HFFc6 (cell line): ENCODE data around the gene THOC2. TPM values are rescaled to one million over a fixed set of nuclear protein-coding genes. Genes with fewer than 3 reads are reported as not detected.
"Not testable (repeated sequence)": the region's sequence is repeated elsewhere in the genome, so short reads cannot be mapped to it uniquely, and the experiment has no call there.

Source experiments
- DNase-seq: peaks from one replicate; pipeline ENCODE4 v3.0.0-alpha.2; 2018
- H3K27ac Mint-ChIP-seq: 2 replicates; pipeline ENCODE4 v1.8.0; 2020; ENCODE audit warnings: mild to moderate bottlenecking, mixed read lengths
- H3K27me3 Mint-ChIP-seq: 2 replicates; pipeline ENCODE4 v1.8.0; 2021; ENCODE audit warnings: mild to moderate bottlenecking, moderate library complexity, mixed read lengths; ENCODE audit not compliant: insufficient read depth
- H3K36me3 Mint-ChIP-seq: 2 replicates; pipeline ENCODE4 v1.8.0; 2021; ENCODE audit warnings: low read depth, mixed read lengths
- H3K4me1 Mint-ChIP-seq: 2 replicates; pipeline ENCODE4 v1.8.0; 2020; ENCODE audit warnings: low read depth, mixed read lengths
- H3K4me3 Mint-ChIP-seq: 2 replicates; pipeline ENCODE4 v1.8.0; 2020; ENCODE audit warnings: mild to moderate bottlenecking, moderate library complexity, mixed read lengths
- H3K9me3 Mint-ChIP-seq: 2 replicates; pipeline ENCODE4 v1.8.0; 2020; ENCODE audit warnings: mild to moderate bottlenecking, mixed read lengths
- CTCF ChIP-seq: fragments of 200-600 bp; sonication (generic); IDR thresholded peaks from 2 replicates; pipeline ENCODE4 v1.5.0; 2021; ENCODE audit warnings: antibody characterized with exemption, mild to moderate bottlenecking
- total RNA-seq, 6 experiments: library from RNA; stranded (reverse); fragmentation: NEBNext Ultra II Directional; extraction: Animal tissue kit (Norgen Biotek cat#: 25700); gene quantifications; 2 replicates in 1 of 6; 3 replicates in 5 of 6; pipeline ENCODE4 v1.2.3, GENCODE V29; 2021

The THOC2 gene
- total RNA-seq, 6 experiments from 2014 or later = 49.9 to 54.3 (median 52.9) TPM

- no peak for DNase-seq
- peaks cover 2% of the 10 kb centered on the region; the same call in 1 of the 2 replicates for H3K27me3 Mint-ChIP-seq
- peak overlapping the region; percentile 96 for H3K27ac Mint-ChIP-seq
- H3K9me3 Mint-ChIP-seq = no peaks in the 10 kb centered on the region
- H3K36me3 Mint-ChIP-seq = no peaks in the 10 kb centered on the region
- peak overlapping the region; percentile 98 for H3K4me3 Mint-ChIP-seq
- peaks cover 30% of the 10 kb centered on the region for H3K4me1 Mint-ChIP-seq
- TF ChIP-seq CTCF = no peak
These were observed 724 bp downstream of the THOC2 start for GRCh38 chrX:123731987-123732669.

- Mint-ChIP-seq H3K4me3 (peak overlapping the region; percentile 98), H3K27me3 (no peaks in the 10 kb centered on the region)
- no peak for DNase-seq
These were observed 1.4 kb downstream of the THOC2 start for GRCh38 chrX:123731258-123731986.

GRCh38 chrX:123728554-123728953, 4.3 kb downstream of the THOC2 start:
- Mint-ChIP-seq H3K9me3 (no peaks in the 10 kb centered on the region), H3K36me3 (no peaks in the 10 kb centered on the region), H3K4me3 (no peak overlapping the region), H3K27me3 (no peaks in the 10 kb centered on the region), H3K4me1 (peaks cover 18% of the 10 kb centered on the region), H3K27ac (no peak overlapping the region)
- no peak for DNase-seq
- no peak for TF ChIP-seq CTCF

More at GRCh38 chrX:123731258-123731986, 1.4 kb downstream of the THOC2 start:
- H3K36me3 Mint-ChIP-seq = no peaks in the 10 kb centered on the region
- peak overlapping the region; percentile 96 for H3K27ac Mint-ChIP-seq
- peaks cover 23% of the 10 kb centered on the region for H3K4me1 Mint-ChIP-seq
- no peak for TF ChIP-seq CTCF
- H3K9me3 Mint-ChIP-seq = no peaks in the 10 kb centered on the region

- Mint-ChIP-seq H3K27ac (no peak overlapping the region), H3K27me3 (no peaks in the 10 kb centered on the region), H3K4me3 (no peak overlapping the region), H3K4me1 (peaks cover 17% of the 10 kb centered on the region), H3K36me3 (no peaks in the 10 kb centered on the region), H3K9me3 (no peaks in the 10 kb centered on the region)
- no peak for TF ChIP-seq CTCF
- DNase-seq = no peak
These were observed 4.8 kb downstream of the THOC2 start for GRCh38 chrX:123728016-123728415.

- not testable (repeated sequence) for H3K4me3 Mint-ChIP-seq, H3K9me3 Mint-ChIP-seq, H3K27ac Mint-ChIP-seq, DNase-seq, H3K27me3 Mint-ChIP-seq, H3K36me3 Mint-ChIP-seq
- H3K4me1 Mint-ChIP-seq = peaks cover 12% of the 10 kb centered on the region; the same call in 1 of the 2 replicates
These were observed 10.7 kb downstream of the THOC2 start for GRCh38 chrX:123722193-123722592.

GRCh38 chrX:123720486-123720885, 12.4 kb downstream of the THOC2 start:
- Mint-ChIP-seq H3K27me3 (no peaks in the 10 kb centered on the region), H3K4me1 (peaks cover 12% of the 10 kb centered on the region; the same call in 1 of the 2 replicates), H3K9me3 (no peaks in the 10 kb centered on the region), H3K4me3 (no peak overlapping the region), H3K27ac (no peak overlapping the region), H3K36me3 (no peaks in the 10 kb centered on the region)
- no peak for TF ChIP-seq CTCF
- no peak for DNase-seq
